ENCODE measurements around the gene GSC.
"Not testable (repeated sequence)": the region's sequence is repeated elsewhere in the genome, so short reads cannot be mapped to it uniquely, and the experiment has no call there.

- TF ChIP-seq, protein P1, sequence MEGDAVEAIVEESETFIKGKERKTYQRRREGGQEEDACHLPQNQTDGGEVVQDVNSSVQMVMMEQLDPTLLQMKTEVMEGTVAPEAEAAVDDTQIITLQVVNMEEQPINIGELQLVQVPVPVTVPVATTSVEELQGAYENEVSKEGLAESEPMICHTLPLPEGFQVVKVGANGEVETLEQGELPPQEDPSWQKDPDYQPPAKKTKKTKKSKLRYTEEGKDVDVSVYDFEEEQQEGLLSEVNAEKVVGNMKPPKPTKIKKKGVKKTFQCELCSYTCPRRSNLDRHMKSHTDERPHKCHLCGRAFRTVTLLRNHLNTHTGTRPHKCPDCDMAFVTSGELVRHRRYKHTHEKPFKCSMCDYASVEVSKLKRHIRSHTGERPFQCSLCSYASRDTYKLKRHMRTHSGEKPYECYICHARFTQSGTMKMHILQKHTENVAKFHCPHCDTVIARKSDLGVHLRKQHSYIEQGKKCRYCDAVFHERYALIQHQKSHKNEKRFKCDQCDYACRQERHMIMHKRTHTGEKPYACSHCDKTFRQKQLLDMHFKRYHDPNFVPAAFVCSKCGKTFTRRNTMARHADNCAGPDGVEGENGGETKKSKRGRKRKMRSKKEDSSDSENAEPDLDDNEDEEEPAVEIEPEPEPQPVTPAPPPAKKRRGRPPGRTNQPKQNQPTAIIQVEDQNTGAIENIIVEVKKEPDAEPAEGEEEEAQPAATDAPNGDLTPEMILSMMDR (conservative IDR thresholded peaks at IDR 0.05 in 1 of 2, IDR thresholded peaks at IDR 0.05 in 1 of 2; ENCODE audit: low read depth in 1 of 2, low read length in 2 of 2), result not testable (repeated sequence)
- not testable (repeated sequence) for TF ChIP-seq EZH2 (IDR thresholded peaks at IDR 0.05; ENCODE audit: low read length, missing control alignments)
Observed at GRCh38 chr14:94800764-94801163, 30.9 kb upstream of the GSC start.

Measured in fibroblast of lung (primary cell).